HCT116 (cell line): Measurements from ENCODE around the gene WNT16. TPM values are rescaled to one million over a fixed set of nuclear protein-coding genes. Genes with fewer than 3 reads are reported as not detected.

Experiments used
- ATAC-seq: fragments of 200-7000 bp; cut with Tn5 transposase; 2 replicates; pipeline ENCODE4 v1.9.1; 2020; ENCODE audit warnings: mild to moderate bottlenecking, moderate library complexity
- BruUV-seq: library from RNA; stranded (reverse); fragments of 400-500 nt; replicated peaks from 2 replicates; lab custom pipeline; 2021; lab: Mats Ljungman, UMichigan
- CTCF ChIA-PET: fragments of 300-600 bp; sonication (Branson Sonifier 250); formaldehyde crosslinking; loops from one replicate; lab custom pipeline; 2021; ENCODE audit warnings: antibody characterized with exemption; lab: Charles Lee
- POLR2A ChIA-PET: fragments of 300-600, 350-600 bp; sonication (Branson Sonifier 250); formaldehyde crosslinking; loops from one replicate; lab custom pipeline; 2021; ENCODE audit warnings: antibody characterized with exemption; lab: Charles Lee
- RAD21 ChIA-PET, 2 experiments: fragments of 300-600 bp; sonication (Branson Sonifier 250); formaldehyde crosslinking; loops; one replicate each; lab custom pipeline; 2023; ENCODE audit warnings: low total read pairs in 2 of 2; ENCODE audit not compliant: uncharacterized antibody in 2 of 2, unreplicated experiment in 2 of 2, low non-redundant PET in 1 of 2; lab: Charles Lee
- DNase-seq: peaks from one replicate; pipeline ENCODE4 v3.0.0-alpha.2; 2010; ENCODE audit warnings: low read depth, low spot score
- H2AFZ ChIP-seq: fragments of 200-600 bp; shearing (Covaris generic), sonication (generic); 2 replicates; pipeline ENCODE4 v1.6.1; 2017; ENCODE audit warnings: low read depth, mixed run types, mixed read lengths, antibody characterized with exemption, low read length; ENCODE audit not compliant: poor library complexity, severe bottlenecking
- H3K27ac ChIP-seq: 2 replicates; pipeline ENCODE4 v1.5.1; 2012; ENCODE audit warnings: low read depth, low read length
- H3K27me3 ChIP-seq: fragments of 200-600 bp; sonication (generic); 2 replicates; pipeline ENCODE4 v1.6.1; 2016; ENCODE audit warnings: mixed run types, low read length, mixed read lengths; ENCODE audit not compliant: insufficient read depth
- H3K36me3 ChIP-seq, 2 experiments: fragments of 200-500 bp in 1 of 2; fragments of 200-600 bp in 1 of 2; sonication (Bioruptor generic) in 1 of 2; sonication (generic) in 1 of 2; 2 replicates each; pipeline versions ENCODE4 v1.5.1 to v1.6.1; 2014 to 2016; ENCODE audit warnings: low read length in 2 of 2, inconsistent platforms in 1 of 2, mixed read lengths in 1 of 2, mixed run types in 1 of 2; ENCODE audit not compliant: insufficient read depth in 2 of 2, control insufficient read depth in 1 of 2
- H3K4me1 ChIP-seq, 2 experiments: fragments of 200-600 bp in 1 of 2; sonication (generic) in 1 of 2; 2 replicates each; pipeline versions ENCODE4 v1.5.1 to v1.6.1; 2012 to 2017; ENCODE audit warnings: low read length in 2 of 2, inconsistent platforms in 1 of 2, mild to moderate bottlenecking in 1 of 2, mixed read lengths in 1 of 2, mixed run types in 1 of 2, moderate library complexity in 1 of 2; ENCODE audit not compliant: insufficient read depth in 2 of 2, control insufficient read depth in 1 of 2
- H3K4me2 ChIP-seq: fragments of 200-600 bp; sonication (generic); 2 replicates; pipeline ENCODE4 v1.6.1; 2017; ENCODE audit warnings: mixed run types, low read length, mixed read lengths
- H3K4me3 ChIP-seq, 2 experiments: fragments of 200-600 bp in 1 of 2; sonication (generic) in 1 of 2; replicated peaks in 1 of 2; 2 replicates each; pipeline ENCODE4 v1.5.1; 2011 to 2016; ENCODE audit warnings: low read length in 2 of 2, control low read depth in 1 of 2, low read depth in 1 of 2, mild to moderate bottlenecking in 1 of 2, mixed read lengths in 1 of 2, mixed run types in 1 of 2
- H3K79me2 ChIP-seq: fragments of 200-600 bp; sonication (generic); 2 replicates; pipeline ENCODE4 v1.6.1; 2017; ENCODE audit warnings: mild to moderate bottlenecking, mixed run types, low read length, moderate library complexity, mixed read lengths; ENCODE audit not compliant: insufficient read depth
- H3K9ac ChIP-seq: fragments of 200-600 bp; sonication (generic); 2 replicates; pipeline ENCODE4 v1.6.1; 2016; ENCODE audit warnings: low read length, mixed read lengths
- H3K9me2 ChIP-seq: fragments of 200-600 bp; sonication (generic), shearing (Covaris generic); 2 replicates; pipeline ENCODE4 v1.6.1; 2017; ENCODE audit warnings: mixed run types, mild to moderate bottlenecking, moderate library complexity; ENCODE audit not compliant: insufficient read depth
- H3K9me3 ChIP-seq, 2 experiments: fragments of 200-500 bp in 1 of 2; fragments of 200-600 bp in 1 of 2; sonication (Bioruptor generic) in 1 of 2; sonication (generic) in 1 of 2; 2 replicates each; pipeline ENCODE4 v1.6.1; 2014 to 2017; ENCODE audit warnings: low read length in 2 of 2, mixed read lengths in 2 of 2, inconsistent platforms in 1 of 2, low read depth in 1 of 2, mild to moderate bottlenecking in 1 of 2, mixed run types in 1 of 2, moderate library complexity in 1 of 2; ENCODE audit not compliant: control insufficient read depth in 1 of 2, insufficient read depth in 1 of 2
- H4K20me1 ChIP-seq: fragments of 200-600 bp; sonication (generic), shearing (Covaris generic); 2 replicates; pipeline ENCODE4 v1.6.1; 2017; ENCODE audit warnings: mixed run types, mild to moderate bottlenecking, moderate library complexity; ENCODE audit not compliant: insufficient read depth
- ATF3 ChIP-seq: IDR thresholded peaks from 2 replicates; pipeline ENCODE4 v1.6.1; 2012
- CBX3 ChIP-seq: IDR thresholded peaks from 2 replicates; pipeline ENCODE4 v1.6.1; 2012; ENCODE audit warnings: low read depth
- CEBPB ChIP-seq: IDR thresholded peaks from 2 replicates; pipeline ENCODE4 v1.6.1; 2012; ENCODE audit warnings: low read depth
- ELF1 ChIP-seq: IDR thresholded peaks from 2 replicates; pipeline ENCODE4 v1.6.1; 2012; ENCODE audit warnings: low read depth, borderline replicate concordance
- EZH2 ChIP-seq: fragments of 200-600 bp; sonication (generic); IDR thresholded peaks from 2 replicates; pipeline ENCODE4 v1.6.1; 2017; ENCODE audit warnings: antibody characterized with exemption, mixed run types
- EZH2phosphoT487 ChIP-seq: fragments of 200-600 bp; IDR thresholded peaks from 2 replicates; pipeline ENCODE4 v1.6.1; 2018; ENCODE audit warnings: antibody characterized with exemption, borderline replicate concordance
- FOSL1 ChIP-seq: IDR thresholded peaks from 2 replicates; pipeline ENCODE4 v1.6.1; 2012; ENCODE audit warnings: low read depth
- JUND ChIP-seq: IDR thresholded peaks from 2 replicates; pipeline ENCODE4 v1.6.1; 2012
- POLR2AphosphoS5 ChIP-seq: IDR thresholded peaks from 2 replicates; pipeline ENCODE4 v1.6.1; 2011; ENCODE audit warnings: mild to moderate bottlenecking, low read depth, low read length, moderate library complexity
- RAD21 ChIP-seq: IDR thresholded peaks from 2 replicates; pipeline ENCODE4 v1.6.1; 2012; ENCODE audit warnings: low read depth, mild to moderate bottlenecking
- SIN3A ChIP-seq: IDR thresholded peaks from 2 replicates; pipeline ENCODE4 v1.6.1; 2012; ENCODE audit warnings: low read depth
- SP1 ChIP-seq: IDR thresholded peaks from 2 replicates; pipeline ENCODE4 v1.6.1; 2012; ENCODE audit warnings: low read depth
- TCF7L2 ChIP-seq: IDR thresholded peaks from 2 replicates; pipeline ENCODE4 v1.7.0; 2011; ENCODE audit warnings: borderline replicate concordance, inconsistent platforms; ENCODE audit not compliant: insufficient read depth, insufficient read length; ENCODE audit errors: extremely low read depth
- YY1 ChIP-seq: IDR thresholded peaks from 2 replicates; pipeline ENCODE4 v1.6.1; 2011; ENCODE audit warnings: low read length, low read depth, moderate library complexity, mild to moderate bottlenecking; ENCODE audit not compliant: insufficient replicate concordance; ENCODE audit errors: extremely low read depth
- ZFX ChIP-seq: fragments of 450-650 bp; IDR thresholded peaks from 2 replicates; pipeline ENCODE4 v1.6.1; 2017
- ZNF274 ChIP-seq: fragments of 200-500 bp; sonication (Bioruptor generic); IDR thresholded peaks from 2 replicates; pipeline ENCODE4 v1.6.1; 2014; ENCODE audit warnings: mild to moderate bottlenecking, low read depth, low read length, inconsistent platforms
- intact Hi-C: fragments of 100-400 bp; cut with micrococcal nuclease; formaldehyde crosslinking; loops from 2 replicates; pipeline ENCODE4 v1.10.0; 2022
- total RNA-seq: library from RNA; stranded (reverse); gene quantifications from one replicate; pipeline ENCODE4 v1.2.1, GENCODE V29; 2021; ENCODE audit not compliant: unreplicated experiment
- TF ChIP-seq, protein P1 (sequence below): IDR thresholded peaks from 2 replicates; pipeline ENCODE4 v1.6.1; 2011; ENCODE audit warnings: mild to moderate bottlenecking, low read length, moderate library complexity; ENCODE audit not compliant: insufficient replicate concordance; ENCODE audit errors: extremely low read depth

Gene WNT16
- total RNA-seq, 1 experiment from 2014 or later: 152 TPM

DNA sequence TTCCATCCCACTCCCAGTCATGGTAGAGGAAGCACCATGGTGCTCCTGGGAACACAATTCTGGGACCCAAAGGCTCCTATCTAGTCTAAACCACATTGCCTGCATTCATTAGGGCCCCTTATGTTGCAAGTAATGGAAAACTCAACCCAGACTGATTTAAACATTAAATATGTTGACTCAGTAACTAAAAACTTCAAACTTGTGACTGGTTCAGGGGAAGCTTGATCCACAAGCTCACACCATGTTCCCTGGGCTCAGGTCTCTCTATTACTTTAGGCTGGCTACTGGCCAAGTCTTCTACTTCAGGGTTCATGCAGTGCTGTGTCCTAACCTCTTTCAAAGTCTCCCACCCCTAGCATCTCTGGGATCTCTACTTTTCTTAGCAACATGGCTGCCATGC is 13.1 kb downstream of the WNT16 start:
- RAD21 ChIA-PET: no interaction called here
- peak; percentile 35 for ATAC-seq
- no peak overlapping the region for H3K9ac ChIP-seq

GRCh38 chr7:121342631-121343030 is 13.8 kb downstream of the WNT16 start:
- ChIA-PET RAD21 (no interaction called here), CTCF (no interaction called here), POLR2A (interaction anchor here (0.7 kb wide), 1 partner anchor 53 kb away, joined by 3 read pairs; the partner anchor contains the start of gene FAM3C)
- H3K9me2 ChIP-seq: no peaks in the 10 kb centered on the region
- ATAC-seq: peak; percentile 15
- H3K9ac ChIP-seq: no peak overlapping the region
- H3K36me3 ChIP-seq: peaks cover 11 to 25% of the 10 kb centered on the region in 2 experiments
- H3K27me3 ChIP-seq: no peaks in the 10 kb centered on the region
- no peak overlapping the region for H2AFZ ChIP-seq
- H3K27ac ChIP-seq: peak overlapping the region; percentile 56
- BruUV-seq: no TSS peak
- no peaks in the 10 kb centered on the region for H3K9me3 ChIP-seq
- intact Hi-C loops: no loop called here
- DNase-seq: no peak
- no peak overlapping the region for H3K4me3 ChIP-seq
- peaks cover 25% of the 10 kb centered on the region for H3K79me2 ChIP-seq
- H3K4me2 ChIP-seq: no peak overlapping the region
- H3K4me1 ChIP-seq: peaks cover 19 to 80% of the 10 kb centered on the region in 2 experiments; a peak in 3 of 4 replicates
- no peaks in the 10 kb centered on the region for H4K20me1 ChIP-seq
- TF ChIP-seq EZH2phosphoT487: no peak
- peak; percentile 37 for TF ChIP-seq SP1
- no peak for TF ChIP-seq ZNF274
- 0 out of 2 replicates have a peak, but pooled peaks have one; percentile 1 for TF ChIP-seq RAD21
- TF ChIP-seq CEBPB: 0 out of 2 replicates have a peak, but pooled peaks have one; percentile 18
- TF ChIP-seq ZFX: no peak
- no peak for TF ChIP-seq ELF1
- no peak for TF ChIP-seq TCF7L2
- no peak for TF ChIP-seq FOSL1
- no peak for TF ChIP-seq ATF3
- TF ChIP-seq EZH2: no peak

More for the DNA sequence above, 13.1 kb downstream of the WNT16 start:
- H3K36me3 ChIP-seq: peaks cover 14 to 24% of the 10 kb centered on the region in 2 experiments
- intact Hi-C loops: no loop called here
- no peak for DNase-seq
- H3K27ac ChIP-seq: peak overlapping the region; percentile 56
- no peaks in the 10 kb centered on the region for H3K27me3 ChIP-seq
- TF ChIP-seq CEBPB: no peak
- TF ChIP-seq YY1: no peak
- no peak for TF ChIP-seq SP1
- peak; percentile 23; the same call in 1 of the 2 replicates for TF ChIP-seq JUND
- TF ChIP-seq ELF1: no peak
- peak; percentile 5; the same call in 1 of the 2 replicates for TF ChIP-seq POLR2AphosphoS5
- TF ChIP-seq, protein P1, sequence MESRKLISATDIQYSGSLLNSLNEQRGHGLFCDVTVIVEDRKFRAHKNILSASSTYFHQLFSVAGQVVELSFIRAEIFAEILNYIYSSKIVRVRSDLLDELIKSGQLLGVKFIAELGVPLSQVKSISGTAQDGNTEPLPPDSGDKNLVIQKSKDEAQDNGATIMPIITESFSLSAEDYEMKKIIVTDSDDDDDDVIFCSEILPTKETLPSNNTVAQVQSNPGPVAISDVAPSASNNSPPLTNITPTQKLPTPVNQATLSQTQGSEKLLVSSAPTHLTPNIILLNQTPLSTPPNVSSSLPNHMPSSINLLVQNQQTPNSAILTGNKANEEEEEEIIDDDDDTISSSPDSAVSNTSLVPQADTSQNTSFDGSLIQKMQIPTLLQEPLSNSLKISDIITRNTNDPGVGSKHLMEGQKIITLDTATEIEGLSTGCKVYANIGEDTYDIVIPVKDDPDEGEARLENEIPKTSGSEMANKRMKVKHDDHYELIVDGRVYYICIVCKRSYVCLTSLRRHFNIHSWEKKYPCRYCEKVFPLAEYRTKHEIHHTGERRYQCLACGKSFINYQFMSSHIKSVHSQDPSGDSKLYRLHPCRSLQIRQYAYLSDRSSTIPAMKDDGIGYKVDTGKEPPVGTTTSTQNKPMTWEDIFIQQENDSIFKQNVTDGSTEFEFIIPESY: no peak
- no peak for TF ChIP-seq EZH2phosphoT487
- no peak for TF ChIP-seq RAD21
- no peak for TF ChIP-seq CBX3
- TF ChIP-seq SIN3A: peak; percentile 48; the same call in 1 of the 2 replicates
- no peak overlapping the region for H3K4me2 ChIP-seq
- no peaks in the 10 kb centered on the region for H4K20me1 ChIP-seq
- no TSS peak for BruUV-seq
- ChIA-PET POLR2A (interaction anchor here (0.7 kb wide), 1 partner anchor 54 kb away, joined by 3 read pairs; the partner anchor contains the start of gene FAM3C), CTCF (no interaction called here)
- peaks cover 32% of the 10 kb centered on the region for H3K79me2 ChIP-seq
- H3K4me1 ChIP-seq: peaks cover 21 to 75% of the 10 kb centered on the region in 2 experiments; a peak in 3 of 4 replicates
- no peaks in the 10 kb centered on the region for H3K9me2 ChIP-seq
- no peak overlapping the region for H2AFZ ChIP-seq
- H3K4me3 ChIP-seq: no peak overlapping the region
- H3K9me3 ChIP-seq: no peaks in the 10 kb centered on the region
